ENCODE measurements around the gene STAG1.
"Not testable (repeated sequence)": the region's sequence is repeated elsewhere in the genome, so short reads cannot be mapped to it uniquely, and the experiment has no call there.

STAG1 gene

GRCh38 chr3:136612512-136612911, 139.7 kb downstream of the STAG1 start:
- Histone ChIP-seq H3K9me3 (ENCODE audit: severe bottlenecking) (no peaks in the 10 kb centered on the region), H3K36me3 (peaks cover 4% of the 10 kb centered on the region), H3K27ac (no peak overlapping the region), H3K4me3 (ENCODE audit: low read depth, low read length) (no peak overlapping the region), H3K27me3 (ENCODE audit: insufficient read depth, low read depth, severe bottlenecking) (no peaks in the 10 kb centered on the region)
- no peak for DNase-seq
- no peak for TF ChIP-seq CTCF (IDR thresholded peaks at IDR 0.05; ENCODE audit: low read depth, low read length)

GRCh38 chr3:136606990-136607389, 145.2 kb downstream of the STAG1 start:
- H3K36me3 ChIP-seq = peaks cover 15% of the 10 kb centered on the region
- H3K27me3 ChIP-seq (ENCODE audit: insufficient read depth, low read depth, severe bottlenecking) = no peaks in the 10 kb centered on the region
- no peak for TF ChIP-seq CTCF (IDR thresholded peaks at IDR 0.05; ENCODE audit: low read depth, low read length)
- H3K9me3 ChIP-seq (ENCODE audit: severe bottlenecking) = no peaks in the 10 kb centered on the region
- DNase-seq = no peak
- no peak overlapping the region for H3K27ac ChIP-seq
- no peak overlapping the region for H3K4me3 ChIP-seq (ENCODE audit: low read depth, low read length)

GRCh38 chr3:136606216-136606615, 146.0 kb downstream of the STAG1 start:
- H3K27ac ChIP-seq; DNase-seq; H3K9me3 ChIP-seq (ENCODE audit: severe bottlenecking); H3K4me3 ChIP-seq (ENCODE audit: low read depth, low read length); H3K27me3 ChIP-seq (ENCODE audit: insufficient read depth, low read depth, severe bottlenecking): not testable (repeated sequence)
- peaks cover 21% of the 10 kb centered on the region for H3K36me3 ChIP-seq

GRCh38 chr3:136604961-136605360, 147.2 kb downstream of the STAG1 start:
- Histone ChIP-seq H3K27me3 (ENCODE audit: insufficient read depth, low read depth, severe bottlenecking) (no peaks in the 10 kb centered on the region), H3K4me3 (ENCODE audit: low read depth, low read length) (no peak overlapping the region), H3K27ac (no peak overlapping the region), H3K9me3 (ENCODE audit: severe bottlenecking) (no peaks in the 10 kb centered on the region), H3K36me3 (peaks cover 21% of the 10 kb centered on the region)
- no peak for TF ChIP-seq CTCF (IDR thresholded peaks at IDR 0.05; ENCODE audit: low read depth, low read length)
- DNase-seq = no peak

- no peak for DNase-seq
- Histone ChIP-seq H3K27me3 (ENCODE audit: insufficient read depth, low read depth, severe bottlenecking) (no peaks in the 10 kb centered on the region), H3K9me3 (ENCODE audit: severe bottlenecking) (no peaks in the 10 kb centered on the region), H3K4me3 (ENCODE audit: low read depth, low read length) (no peak overlapping the region), H3K36me3 (peaks cover 21% of the 10 kb centered on the region), H3K27ac (no peak overlapping the region)
- no peak for TF ChIP-seq CTCF (IDR thresholded peaks at IDR 0.05; ENCODE audit: low read depth, low read length)
Measured at GRCh38 chr3:136602818-136603217, 149.4 kb downstream of the STAG1 start.

- TF ChIP-seq CTCF (IDR thresholded peaks at IDR 0.05; ENCODE audit: low read depth, low read length) = no peak
- DNase-seq = no peak
- Histone ChIP-seq H3K36me3 (no peaks in the 10 kb centered on the region), H3K27ac (no peak overlapping the region), H3K9me3 (ENCODE audit: severe bottlenecking) (no peaks in the 10 kb centered on the region), H3K4me3 (ENCODE audit: low read depth, low read length) (no peak overlapping the region), H3K27me3 (ENCODE audit: insufficient read depth, low read depth, severe bottlenecking) (no peaks in the 10 kb centered on the region)
Measured at GRCh38 chr3:136595913-136596697, 156.1 kb downstream of the STAG1 start.
